Ovary (tissue), 9 donors: ENCODE results near the gene SLC23A3. TPM values are rescaled to one million over a fixed set of nuclear protein-coding genes. Genes with fewer than 3 reads are reported as not detected.
"Not testable (repeated sequence)": the region's sequence is repeated elsewhere in the genome, so short reads cannot be mapped to it uniquely, and the experiment has no call there.

Experiments
- DNase-seq, 5 donors: peaks; one replicate each; pipeline ENCODE4 v3.0.0-alpha.2; 2019 to 2020
- H3K27ac ChIP-seq, 2 donors: fragments of 200-600 bp; one replicate each; pipeline versions ENCODE4 v1.5.1 to v1.8.0; 2019 to 2022
- H3K27me3 ChIP-seq: fragments of 200-600 bp; one replicate; pipeline ENCODE4 v1.8.0; 2022
- H3K36me3 ChIP-seq: fragments of 200-600 bp; sonication (generic); one replicate; pipeline ENCODE4 v1.5.1; 2019
- H3K4me1 ChIP-seq: one replicate; pipeline ENCODE4 v1.8.1; 2013; ENCODE audit warnings: mild to moderate bottlenecking, moderate library complexity; ENCODE audit not compliant: insufficient read depth
- H3K4me3 ChIP-seq: fragments of 200-600 bp; sonication (generic); one replicate; pipeline ENCODE4 v1.5.1; 2017
- H3K9me3 ChIP-seq, 2 donors: fragments of 200-600 bp in 1 of 2; sonication (generic) in 1 of 2; one replicate each; pipeline versions ENCODE4 v1.5.1 to v1.8.1; 2013 to 2019; ENCODE audit warnings: mild to moderate bottlenecking in 1 of 2, moderate library complexity in 1 of 2
- EP300 ChIP-seq: sonication (generic); formaldehyde crosslinking; IDR thresholded peaks from one replicate; pipeline ENCODE4 v1.6.1; 2017; ENCODE audit warnings: antibody characterized with exemption
- POLR2A ChIP-seq: fragments of 450-650 bp; IDR thresholded peaks from one replicate; pipeline ENCODE4 v1.6.1; 2017; ENCODE audit warnings: antibody characterized with exemption, mild to moderate bottlenecking, moderate library complexity
- WGBS, 3 donors: extraction: QIAGEN DNeasy Blood & Tissue Kit in 1 of 3; methylation state at CpG; one replicate each; pipeline versions ENCODE4 v1.1.5 to v1.1.7; 2013 to 2017; 5-methylcytosine and 5-hydroxymethylcytosine counted together
- intact Hi-C, 4 donors: fragments of 100-400 bp; cut with DNase I; formaldehyde crosslinking; loops; one replicate each; pipeline versions ENCODE4 v1.11.0 to v1.15.1; 2022 to 2023
- polyA plus RNA-seq, 2 donors: library from polyadenylated mRNA; stranded (reverse); fragments of 200-250 nt in 1 of 2; fragments of 350-450 nt in 1 of 2; fragmentation: Illumina TruSeq in 1 of 2; extraction: RNeasy Lipid Tissue Mini Kit (QIAGEN cat#74804) in 1 of 2; gene quantifications; one replicate each; pipeline ENCODE4 v1.2.3, GENCODE V29; 2013 to 2014
- total RNA-seq, 7 donors: library from RNA; depleted of rRNA in 2 of 7; stranded (reverse); fragments of >200 nt in 2 of 7; fragmentation: NEBNext Ultra II Directional in 3 of 7; extraction: Animal tissue kit (Norgen Biotek cat#: 25700) in 3 of 7; gene quantifications; one replicate each; pipeline versions ENCODE4 v1.1.0 to v1.2.4, GENCODE V29; 2016 to 2023
- TF ChIP-seq, protein P1 (sequence below), 3 donors: fragments of 450-650 bp in 2 of 3; fragments of 200-600 bp in 1 of 3; IDR thresholded peaks; one replicate each; pipeline versions ENCODE4 v1.5.1 to v1.8.0; 2016 to 2022; ENCODE audit warnings: antibody characterized with exemption in 3 of 3, mild to moderate bottlenecking in 1 of 3
- donor health status: DM: no; HTN: no; CAD: no; lungs with moderate emphysema.
- donor health status: DM: no; HTN: no; CAD: no.
- donor health status: Bipolar disorder and iron deficiency.
- donor health status: DM: yes; HTN: yes; CAD: no.
- donor health status: DM: no; HTN: no; CAD: no.
- donor health status: DM: yes; HTN: yes; CAD: no.

Gene SLC23A3
- total and polyA plus RNA-seq, 9 donors = 0.81 to 4.5 (median 1.3) TPM

DNA sequence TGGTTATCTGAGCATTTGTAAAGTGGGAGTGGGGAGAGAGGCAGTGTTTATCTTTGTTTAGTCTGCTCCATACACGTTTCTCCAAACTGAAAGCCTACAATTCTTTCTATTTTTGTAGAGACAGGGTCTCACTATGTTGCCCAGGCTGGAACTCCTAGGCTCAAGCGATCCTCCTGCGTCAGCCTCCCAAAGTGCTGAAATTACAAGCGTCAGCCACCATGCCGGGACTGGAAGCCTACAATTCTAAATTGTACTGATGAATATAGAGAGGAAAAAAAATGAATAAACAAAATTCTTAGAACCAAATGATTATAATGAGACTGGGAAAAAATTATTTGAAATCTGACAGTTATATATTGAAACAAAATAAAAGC, 35.3 kb upstream of the SLC23A3 start:
- TF ChIP-seq EP300 = no peak
- no peak for TF ChIP-seq POLR2A
- TF ChIP-seq, protein P1, sequence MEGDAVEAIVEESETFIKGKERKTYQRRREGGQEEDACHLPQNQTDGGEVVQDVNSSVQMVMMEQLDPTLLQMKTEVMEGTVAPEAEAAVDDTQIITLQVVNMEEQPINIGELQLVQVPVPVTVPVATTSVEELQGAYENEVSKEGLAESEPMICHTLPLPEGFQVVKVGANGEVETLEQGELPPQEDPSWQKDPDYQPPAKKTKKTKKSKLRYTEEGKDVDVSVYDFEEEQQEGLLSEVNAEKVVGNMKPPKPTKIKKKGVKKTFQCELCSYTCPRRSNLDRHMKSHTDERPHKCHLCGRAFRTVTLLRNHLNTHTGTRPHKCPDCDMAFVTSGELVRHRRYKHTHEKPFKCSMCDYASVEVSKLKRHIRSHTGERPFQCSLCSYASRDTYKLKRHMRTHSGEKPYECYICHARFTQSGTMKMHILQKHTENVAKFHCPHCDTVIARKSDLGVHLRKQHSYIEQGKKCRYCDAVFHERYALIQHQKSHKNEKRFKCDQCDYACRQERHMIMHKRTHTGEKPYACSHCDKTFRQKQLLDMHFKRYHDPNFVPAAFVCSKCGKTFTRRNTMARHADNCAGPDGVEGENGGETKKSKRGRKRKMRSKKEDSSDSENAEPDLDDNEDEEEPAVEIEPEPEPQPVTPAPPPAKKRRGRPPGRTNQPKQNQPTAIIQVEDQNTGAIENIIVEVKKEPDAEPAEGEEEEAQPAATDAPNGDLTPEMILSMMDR (IDR thresholded peaks at IDR 0.05) = no peak
- 64 to 73% (median 64%) methylated on average over 5 of the region's 5 CpGs for WGBS, 3 donors
- intact Hi-C loops = no loop called here
- Histone ChIP-seq H3K36me3 (no peaks in the 10 kb centered on the region), H3K4me3 (no peak overlapping the region), H3K27ac (no peak overlapping the region), H3K9me3 (no peaks in the 10 kb centered on the region), H3K27me3 (no peaks in the 10 kb centered on the region), H3K4me1 (peaks cover 4% of the 10 kb centered on the region)
- no peak for DNase-seq

DNA sequence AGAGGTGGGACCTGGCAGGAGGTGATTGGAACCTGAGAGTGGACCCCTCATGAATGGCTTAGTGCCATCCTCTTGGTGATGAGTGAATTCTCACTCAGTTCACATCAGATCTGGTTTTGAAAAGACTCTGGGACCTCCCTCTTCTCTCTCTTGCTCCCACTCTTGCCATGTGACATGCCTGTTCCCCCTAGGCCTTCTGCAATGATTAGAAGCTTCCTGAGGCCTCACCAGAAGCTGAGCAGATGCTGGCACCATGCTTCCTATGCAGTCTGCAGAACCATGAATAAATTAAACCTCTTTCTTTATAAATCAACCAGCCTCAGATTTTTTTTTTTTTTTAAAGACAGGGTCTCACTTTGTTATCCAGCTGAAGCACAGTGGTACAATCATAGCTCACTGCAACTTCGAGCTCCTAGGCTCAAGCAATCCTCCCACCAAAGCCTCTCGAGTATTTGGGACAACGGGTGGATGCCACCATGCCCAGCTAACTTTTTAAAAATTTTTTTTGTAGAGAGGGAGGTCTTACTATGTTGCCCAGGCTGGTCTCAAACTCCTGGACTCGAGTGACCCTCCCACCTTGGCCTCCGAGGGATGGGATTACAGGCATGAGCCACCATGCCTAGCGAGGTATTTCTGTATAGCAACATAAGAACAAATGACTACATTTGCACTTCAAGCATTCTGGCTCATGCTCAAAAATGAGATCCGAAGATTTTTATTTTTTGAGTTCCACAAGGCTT, 34.8 kb upstream of the SLC23A3 start:
- H3K27me3 ChIP-seq = no peaks in the 10 kb centered on the region
- intact Hi-C loops = no loop called here
- H3K36me3 ChIP-seq = no peaks in the 10 kb centered on the region
- H3K4me1 ChIP-seq = peaks cover 4% of the 10 kb centered on the region
- TF ChIP-seq POLR2A (no peak), EP300 (no peak)
- TF ChIP-seq, protein P1 (IDR thresholded peaks at IDR 0.05) = no peak
- H3K27ac ChIP-seq = no peak overlapping the region
- no peak for DNase-seq
- no peak overlapping the region for H3K4me3 ChIP-seq
- 61 to 69% (median 64%) methylated on average over 7 of the region's 7 CpGs for WGBS, 3 donors
- no peaks in the 10 kb centered on the region for H3K9me3 ChIP-seq

- intact Hi-C loops, H3K36me3 ChIP-seq, H3K27me3 ChIP-seq, H3K4me3 ChIP-seq, H3K4me1 ChIP-seq, DNase-seq, H3K9me3 ChIP-seq, H3K27ac ChIP-seq: not testable (repeated sequence)
- 85 to 90% (median 90%) methylated on average over 20 to 21 of the region's 21 CpGs for WGBS, 3 donors
These were observed 31.5 kb upstream of the SLC23A3 start for GRCh38 chr2:219201331-219201730.

GRCh38 chr2:219200502-219201326, 30.9 kb upstream of the SLC23A3 start:
- H3K4me3 ChIP-seq, DNase-seq, H3K27ac ChIP-seq, H3K36me3 ChIP-seq, H3K9me3 ChIP-seq, H3K4me1 ChIP-seq, intact Hi-C loops, H3K27me3 ChIP-seq: not testable (repeated sequence)
- 69 to 75% (median 71%) methylated on average over 25 to 26 of the region's 26 CpGs for WGBS, 3 donors

GRCh38 chr2:219199470-219200211, 29.8 kb upstream of the SLC23A3 start:
- no peak for TF ChIP-seq EP300
- TF ChIP-seq POLR2A = no peak
- TF ChIP-seq, protein P1 (IDR thresholded peaks at IDR 0.05) = no peak
- H3K9me3 ChIP-seq = no peaks in the 10 kb centered on the region
- no peak overlapping the region for H3K27ac ChIP-seq
- WGBS, 3 donors = 73 to 84% (median 78%) methylated on average over 12 of the region's 12 CpGs
- no peaks in the 10 kb centered on the region for H3K4me1 ChIP-seq
- no peak for DNase-seq
- H3K27me3 ChIP-seq = no peaks in the 10 kb centered on the region
- no peak overlapping the region for H3K4me3 ChIP-seq
- H3K36me3 ChIP-seq = no peaks in the 10 kb centered on the region
- intact Hi-C loops = no loop called here
